MG63 (cell line): ENCODE results near the gene CAD. TPM values are rescaled to one million over a fixed set of nuclear protein-coding genes. Genes with fewer than 3 reads are reported as not detected.
"Not testable (repeated sequence)": the region's sequence is repeated elsewhere in the genome, so short reads cannot be mapped to it uniquely, and the experiment has no call there.

Experiments used
- DNase-seq: peaks from one replicate; pipeline ENCODE4 v3.0.0-alpha.2; 2020
- H3K27me3 ChIP-seq: fragments of 250-450 bp; sonication (Bioruptor Pico); 2 replicates; pipeline ENCODE4 v1.5.1; 2020; ENCODE audit warnings: mild to moderate bottlenecking, moderate library complexity
- H3K36me3 ChIP-seq: fragments of 250-450 bp; sonication (Bioruptor Pico); 2 replicates; pipeline ENCODE4 v1.5.1; 2020; ENCODE audit warnings: mild to moderate bottlenecking, moderate library complexity
- H3K4me3 ChIP-seq: fragments of 250-450 bp; sonication (Bioruptor Pico); 2 replicates; pipeline ENCODE4 v1.5.1; 2020; ENCODE audit warnings: mild to moderate bottlenecking, moderate library complexity
- H3K9me3 ChIP-seq: fragments of 250-450 bp; sonication (Bioruptor Pico); 2 replicates; pipeline ENCODE4 v1.5.1; 2020; ENCODE audit warnings: mild to moderate bottlenecking, moderate library complexity
- total RNA-seq: library from RNA; depleted of rRNA; stranded (reverse); fragments of >200 nt; shearing (Covaris generic); gene quantifications from 2 replicates; pipeline ENCODE4 v1.2.3, GENCODE V29; 2014; ENCODE audit warnings: low replicate concordance

The CAD gene
- total RNA-seq, 1 experiment from 2014 or later, result 38.9 TPM

DNA sequence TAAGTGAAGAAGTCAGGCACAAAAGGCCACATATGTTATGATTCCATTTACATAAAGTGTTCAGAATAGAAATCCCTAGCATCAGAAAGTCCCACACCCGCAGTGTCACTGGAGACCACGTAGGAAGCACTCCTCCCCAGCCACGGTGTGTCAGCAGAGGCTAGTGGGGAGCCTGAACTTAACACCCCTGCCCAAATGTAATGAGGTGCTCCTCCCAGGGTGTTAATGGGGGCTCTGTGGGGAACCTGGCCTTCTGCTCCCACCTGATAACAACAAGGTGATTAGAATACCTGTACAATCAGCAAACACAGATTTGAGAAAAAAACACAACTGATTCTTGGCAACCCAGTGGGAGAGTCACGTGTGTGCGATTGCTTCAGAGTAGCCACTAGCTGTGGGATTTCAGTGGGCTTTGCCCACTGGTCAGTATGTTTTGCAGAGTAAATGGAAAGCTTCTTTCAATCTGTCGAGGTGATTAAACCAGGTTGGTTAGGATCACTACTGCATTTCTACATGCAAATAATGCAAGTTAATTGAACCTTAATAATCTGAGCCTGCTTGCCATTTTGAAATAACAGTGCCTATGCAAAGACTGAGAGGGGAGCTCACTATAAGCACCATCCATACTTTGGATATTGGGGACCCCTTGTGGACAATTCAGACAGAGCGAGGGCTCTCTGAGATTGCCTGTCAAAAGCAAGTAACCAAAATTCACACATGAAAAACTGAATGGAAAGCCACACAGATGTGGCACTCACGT is 25.9 kb upstream of the CAD start:
- H3K36me3 ChIP-seq, result no peaks in the 10 kb centered on the region
- no peaks in the 10 kb centered on the region for H3K27me3 ChIP-seq
- no peaks in the 10 kb centered on the region for H3K9me3 ChIP-seq
- H3K4me3 ChIP-seq, result no peak overlapping the region
- peak; percentile 39 for DNase-seq

DNA sequence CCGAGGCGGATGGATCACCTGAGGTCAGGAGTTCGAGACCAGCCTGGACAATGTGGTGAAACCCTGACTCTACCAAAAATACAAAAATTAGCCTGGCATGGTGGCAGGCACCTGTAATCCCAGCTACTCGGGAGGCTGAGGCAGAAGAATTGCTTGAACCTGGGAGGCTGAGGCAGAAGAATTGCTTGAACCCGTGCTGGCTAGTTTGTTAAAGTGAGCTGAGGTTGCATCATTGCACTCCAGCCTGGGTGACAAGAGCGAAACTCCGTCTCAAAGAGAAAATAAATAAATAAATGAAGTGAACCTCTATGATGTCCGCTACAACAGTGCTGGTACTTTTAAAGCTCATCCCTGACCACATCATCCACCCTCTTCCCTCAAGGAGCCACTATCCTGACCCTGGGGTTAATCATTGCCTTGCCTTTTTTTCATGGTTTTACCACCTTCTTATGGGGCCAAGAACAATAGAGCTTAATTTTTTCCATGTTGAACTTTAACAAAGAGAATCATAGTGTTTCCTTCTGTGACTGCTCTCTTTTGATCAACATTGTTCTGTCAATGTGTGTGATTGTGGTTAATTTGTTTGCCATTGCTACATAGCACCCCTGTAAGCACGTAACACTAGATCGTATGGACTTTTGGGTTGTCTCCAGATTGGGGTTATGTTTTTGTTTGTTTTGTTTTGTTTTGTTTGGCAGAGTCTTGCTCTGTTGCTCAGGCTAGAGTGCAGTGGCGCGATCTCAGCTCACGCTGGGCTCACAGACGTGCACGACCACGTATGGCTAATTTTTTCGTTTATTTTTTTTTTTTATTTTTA is 22.4 kb upstream of the CAD start:
- no peak overlapping the region for H3K4me3 ChIP-seq

DNA sequence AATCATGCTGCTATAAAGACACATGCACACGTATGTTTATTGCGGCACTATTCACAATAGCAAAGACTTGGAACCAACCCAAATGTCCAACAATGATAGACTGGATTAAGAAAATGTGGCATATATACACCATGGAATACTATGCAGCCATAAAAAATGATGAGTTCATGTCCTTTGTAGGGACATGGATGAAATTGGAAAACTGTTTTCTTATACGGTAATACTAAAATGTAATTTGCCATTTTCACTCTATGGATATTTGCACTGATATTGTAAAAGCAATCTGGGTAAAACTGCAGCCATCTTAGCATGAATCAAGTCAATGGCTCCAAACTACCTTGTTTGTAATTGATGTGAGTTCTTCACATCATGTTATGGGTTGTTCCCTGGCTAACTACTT is 21.4 kb upstream of the CAD start:
- not testable (repeated sequence) for H3K27me3 ChIP-seq, DNase-seq, H3K9me3 ChIP-seq, H3K4me3 ChIP-seq, H3K36me3 ChIP-seq

More for the DNA sequence above, 22.4 kb upstream of the CAD start:
- no peaks in the 10 kb centered on the region for H3K27me3 ChIP-seq
- H3K9me3 ChIP-seq, result no peaks in the 10 kb centered on the region
- no peak for DNase-seq
- H3K36me3 ChIP-seq, result no peaks in the 10 kb centered on the region; the same call in 1 of the 2 replicates

DNA sequence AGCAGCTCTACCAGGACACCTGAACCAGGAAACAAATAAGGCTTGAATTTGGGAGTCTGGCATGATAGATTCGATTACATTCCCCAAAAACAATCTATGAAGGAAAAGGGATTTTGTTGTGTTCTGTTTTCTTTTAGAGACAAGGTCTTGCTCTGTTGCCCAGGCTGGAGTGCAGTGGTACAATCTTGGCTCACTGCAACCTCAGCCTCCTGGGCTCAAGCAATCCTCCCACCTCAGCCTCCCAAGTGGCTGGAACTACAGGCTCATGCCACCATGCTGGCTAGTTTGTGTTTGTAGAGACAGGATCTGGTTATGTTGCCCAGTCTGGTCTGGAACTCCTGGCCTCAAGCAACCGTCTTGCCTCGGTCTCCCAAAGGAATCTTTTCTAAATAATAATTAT is 19.1 kb upstream of the CAD start:
- not testable (repeated sequence) for H3K36me3 ChIP-seq, H3K4me3 ChIP-seq, DNase-seq, H3K27me3 ChIP-seq, H3K9me3 ChIP-seq

DNA sequence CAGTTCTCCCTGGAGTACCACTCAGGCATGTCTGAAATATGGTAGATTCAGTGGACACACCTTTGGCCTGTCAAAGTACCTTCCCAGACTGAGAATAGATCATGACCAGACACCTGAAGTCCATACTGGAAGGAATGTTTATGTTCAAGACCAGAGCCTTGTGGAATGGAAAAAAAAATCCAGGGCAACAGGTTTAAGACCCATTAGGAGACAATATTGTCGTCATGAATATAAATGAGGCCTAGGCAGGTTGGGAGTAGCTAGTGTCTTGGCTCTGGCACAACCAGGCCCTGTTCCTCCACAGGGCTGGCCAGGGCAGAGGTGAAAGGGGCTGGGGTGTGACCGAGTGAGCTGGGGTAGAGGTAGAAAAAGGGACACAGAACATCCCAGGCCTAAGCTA is 18.5 kb upstream of the CAD start:
- H3K36me3 ChIP-seq, result peaks cover 12% of the 10 kb centered on the region; the same call in 1 of the 2 replicates
- no peak for DNase-seq
- H3K4me3 ChIP-seq, result no peak overlapping the region
- H3K27me3 ChIP-seq, result no peaks in the 10 kb centered on the region
- no peaks in the 10 kb centered on the region for H3K9me3 ChIP-seq

DNA sequence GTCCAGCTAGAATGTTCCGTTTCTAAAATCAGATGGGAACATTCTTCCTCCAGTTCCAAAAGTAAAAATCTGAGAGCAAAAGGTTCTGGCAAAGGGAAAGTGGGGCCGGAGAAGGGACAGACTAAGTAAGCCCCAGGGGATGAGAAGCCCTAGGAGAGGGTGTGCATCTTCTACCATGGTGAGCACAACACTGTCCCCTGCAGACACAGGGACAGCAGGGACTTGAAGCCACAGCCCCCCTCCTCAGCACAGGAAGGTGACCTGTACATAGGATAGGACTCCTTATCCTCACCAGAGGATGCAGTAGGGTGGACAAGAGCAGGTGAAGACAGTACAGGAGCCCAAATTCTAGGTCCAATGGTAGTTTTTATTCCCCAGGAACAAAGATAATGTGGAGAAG is 17.9 kb upstream of the CAD start:
- Histone ChIP-seq H3K9me3 (no peaks in the 10 kb centered on the region), H3K36me3 (peaks cover 13% of the 10 kb centered on the region; the same call in 1 of the 2 replicates), H3K4me3 (no peak overlapping the region), H3K27me3 (no peaks in the 10 kb centered on the region)
- DNase-seq, result no peak

DNA sequence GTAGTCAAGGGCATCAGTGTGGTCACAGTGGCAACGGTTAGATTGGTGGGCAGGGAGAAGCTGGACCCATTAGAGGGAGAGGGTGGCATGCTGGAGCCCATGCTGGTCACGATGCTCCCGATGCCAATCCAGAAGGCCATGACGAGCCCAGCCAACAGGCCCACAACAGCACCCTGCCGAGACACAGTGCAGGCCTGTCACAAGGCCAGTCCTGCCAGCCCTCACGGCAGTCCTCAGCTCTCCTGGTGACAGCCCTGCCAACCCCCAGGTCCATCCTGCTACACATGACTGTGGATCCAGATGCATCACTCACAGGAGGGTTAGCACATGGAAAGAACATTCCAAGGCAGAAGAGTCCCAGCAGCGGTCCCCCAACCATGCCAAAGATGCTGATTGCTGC is 15.5 kb upstream of the CAD start:
- Histone ChIP-seq H3K4me3 (no peak overlapping the region), H3K27me3 (no peaks in the 10 kb centered on the region), H3K9me3 (no peaks in the 10 kb centered on the region), H3K36me3 (peaks cover 31% of the 10 kb centered on the region)
- DNase-seq, result no peak

DNA sequence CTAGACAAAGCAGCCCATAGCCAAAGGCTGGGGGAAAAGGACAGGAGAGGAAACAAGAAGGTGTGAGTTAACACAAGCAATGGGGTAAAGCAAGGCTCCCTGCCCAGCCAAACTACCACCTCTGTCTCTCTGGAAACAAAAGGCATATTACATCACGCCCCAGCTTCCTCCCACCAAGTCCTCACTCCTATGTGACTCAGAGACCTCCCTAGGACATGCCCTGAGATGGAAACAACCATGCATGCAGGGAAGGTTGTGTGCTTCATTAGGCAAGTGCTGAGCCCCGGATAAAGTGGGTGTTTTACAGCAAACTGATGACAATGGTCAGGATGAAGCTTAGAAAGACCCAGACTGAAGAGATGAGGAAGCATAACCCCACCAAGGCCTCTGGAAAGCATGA is 14.3 kb upstream of the CAD start:
- no peaks in the 10 kb centered on the region for H3K27me3 ChIP-seq
- no peak for DNase-seq
- H3K4me3 ChIP-seq, result no peak overlapping the region
- H3K9me3 ChIP-seq, result no peaks in the 10 kb centered on the region
- H3K36me3 ChIP-seq, result peaks cover 31% of the 10 kb centered on the region

DNA sequence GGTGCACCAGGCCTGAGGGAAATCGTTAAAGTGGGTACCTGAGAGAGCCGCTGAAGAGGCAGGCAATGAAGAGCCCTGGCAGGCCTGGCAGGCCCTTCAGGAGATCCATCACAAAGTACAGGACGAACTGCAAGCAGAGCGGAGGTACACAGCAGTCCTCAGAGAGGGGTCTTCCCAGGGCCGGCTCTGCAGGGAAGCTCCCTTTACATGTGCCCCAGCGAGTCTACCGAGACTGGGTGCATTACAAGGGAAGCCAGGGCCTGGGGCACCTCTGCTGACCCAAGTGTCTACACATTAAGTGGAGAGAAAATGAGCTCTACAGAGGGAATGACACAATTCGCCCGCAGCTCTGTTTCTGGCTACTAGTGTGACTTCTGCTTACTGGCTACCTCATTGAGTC is 13.4 kb upstream of the CAD start:
- no peaks in the 10 kb centered on the region for H3K27me3 ChIP-seq
- H3K4me3 ChIP-seq, result no peak overlapping the region
- H3K36me3 ChIP-seq, result peaks cover 38% of the 10 kb centered on the region
- no peak for DNase-seq
- no peaks in the 10 kb centered on the region for H3K9me3 ChIP-seq

DNA sequence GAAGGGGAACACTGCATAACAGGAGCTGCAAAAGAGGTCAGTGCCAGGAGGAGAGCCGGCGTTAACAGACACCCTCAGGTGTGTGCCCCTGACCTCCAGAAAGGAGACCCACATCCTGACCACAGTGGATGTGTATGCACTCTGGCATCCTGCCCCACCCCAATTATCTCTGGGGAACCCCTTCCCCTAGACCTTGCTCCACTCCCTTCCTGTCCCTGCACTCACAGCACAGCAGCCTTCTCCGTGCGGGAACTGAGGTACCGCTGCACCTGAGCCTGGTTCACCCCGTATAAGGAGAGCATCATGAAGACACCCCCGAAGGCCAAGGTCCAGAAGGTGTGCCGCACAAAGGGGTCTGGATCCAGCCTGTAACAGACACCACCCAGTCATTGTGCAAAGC is 12.6 kb upstream of the CAD start:
- DNase-seq, result no peak
- Histone ChIP-seq H3K4me3 (no peak overlapping the region), H3K9me3 (no peaks in the 10 kb centered on the region), H3K27me3 (no peaks in the 10 kb centered on the region), H3K36me3 (peaks cover 44% of the 10 kb centered on the region)

DNA sequence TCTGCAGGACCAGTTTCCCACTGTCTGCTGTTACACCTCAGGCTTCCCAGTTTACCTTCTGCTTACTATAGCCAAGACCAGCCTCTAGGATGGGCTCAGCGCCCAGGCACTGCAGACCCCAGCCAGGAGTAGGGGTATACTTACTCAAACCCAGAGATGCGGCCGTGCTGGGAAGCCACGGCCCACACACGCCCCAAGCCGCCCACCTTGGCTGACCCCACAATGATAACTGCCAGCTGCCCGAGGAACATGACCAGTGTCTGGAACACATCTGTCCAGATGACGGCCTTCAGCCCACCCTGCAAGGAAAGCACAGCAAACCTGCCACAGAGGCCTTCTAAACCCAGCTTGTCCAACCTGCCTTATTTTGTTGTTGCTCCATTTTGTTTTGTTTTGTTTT is 12.0 kb upstream of the CAD start:
- H3K27me3 ChIP-seq, result no peaks in the 10 kb centered on the region
- H3K4me3 ChIP-seq, result no peak overlapping the region
- no peaks in the 10 kb centered on the region for H3K9me3 ChIP-seq
- H3K36me3 ChIP-seq, result peaks cover 50% of the 10 kb centered on the region
- DNase-seq, result no peak

DNA sequence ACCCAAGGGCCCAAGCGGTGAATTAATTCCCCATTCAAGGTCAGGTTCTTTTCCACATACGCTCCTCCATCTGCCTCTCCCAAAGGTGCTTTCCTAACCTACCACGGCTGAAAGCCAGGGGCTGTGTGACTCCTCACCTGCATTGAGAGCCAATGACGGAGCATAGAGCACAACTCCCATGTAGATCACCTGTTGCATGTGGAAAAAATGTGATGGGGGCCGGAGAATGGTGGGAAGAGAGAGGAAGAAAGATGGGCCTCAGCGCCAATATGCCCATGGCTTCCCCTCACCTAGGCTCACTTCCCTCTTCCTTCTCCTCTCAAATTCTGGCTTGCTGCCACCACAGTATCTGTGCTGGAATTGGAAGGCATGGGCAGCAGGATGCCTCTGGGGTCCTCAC is 10.8 kb upstream of the CAD start:
- H3K27me3 ChIP-seq, result no peaks in the 10 kb centered on the region
- peaks cover 47% of the 10 kb centered on the region for H3K36me3 ChIP-seq
- DNase-seq, result no peak
- H3K9me3 ChIP-seq, result no peaks in the 10 kb centered on the region
- H3K4me3 ChIP-seq, result no peak overlapping the region

DNA sequence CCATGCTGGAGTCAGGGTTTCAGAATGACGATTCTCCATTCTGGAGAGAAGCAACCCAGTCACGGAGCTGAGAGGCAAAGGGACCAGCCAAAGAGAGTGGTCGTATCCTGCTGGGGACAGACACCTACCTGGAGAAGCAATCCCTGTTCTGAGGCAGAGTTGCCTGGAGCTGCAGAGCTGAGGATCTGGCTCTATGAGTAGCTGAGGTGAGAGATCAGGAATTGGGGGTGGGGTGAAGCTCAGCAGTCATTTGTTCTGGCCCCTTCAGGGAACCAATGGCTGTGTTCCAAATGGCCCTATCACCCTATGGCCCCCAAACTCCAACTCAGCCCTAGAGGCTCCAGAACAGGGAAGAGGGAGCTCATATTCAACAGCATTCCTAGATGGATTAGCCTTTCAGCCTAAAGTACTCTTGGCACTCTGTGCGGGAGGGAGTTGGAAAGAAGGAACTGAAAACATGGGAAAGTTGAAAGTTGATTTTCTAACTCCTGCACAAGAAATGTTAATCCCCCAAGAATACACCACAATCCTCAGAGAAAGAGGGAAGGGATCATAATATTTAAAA is 8.6 kb upstream of the CAD start:
- H3K36me3 ChIP-seq, result peaks cover 41% of the 10 kb centered on the region
- H3K9me3 ChIP-seq, result no peaks in the 10 kb centered on the region
- no peak for DNase-seq
- no peak overlapping the region for H3K4me3 ChIP-seq
- no peaks in the 10 kb centered on the region for H3K27me3 ChIP-seq

DNA sequence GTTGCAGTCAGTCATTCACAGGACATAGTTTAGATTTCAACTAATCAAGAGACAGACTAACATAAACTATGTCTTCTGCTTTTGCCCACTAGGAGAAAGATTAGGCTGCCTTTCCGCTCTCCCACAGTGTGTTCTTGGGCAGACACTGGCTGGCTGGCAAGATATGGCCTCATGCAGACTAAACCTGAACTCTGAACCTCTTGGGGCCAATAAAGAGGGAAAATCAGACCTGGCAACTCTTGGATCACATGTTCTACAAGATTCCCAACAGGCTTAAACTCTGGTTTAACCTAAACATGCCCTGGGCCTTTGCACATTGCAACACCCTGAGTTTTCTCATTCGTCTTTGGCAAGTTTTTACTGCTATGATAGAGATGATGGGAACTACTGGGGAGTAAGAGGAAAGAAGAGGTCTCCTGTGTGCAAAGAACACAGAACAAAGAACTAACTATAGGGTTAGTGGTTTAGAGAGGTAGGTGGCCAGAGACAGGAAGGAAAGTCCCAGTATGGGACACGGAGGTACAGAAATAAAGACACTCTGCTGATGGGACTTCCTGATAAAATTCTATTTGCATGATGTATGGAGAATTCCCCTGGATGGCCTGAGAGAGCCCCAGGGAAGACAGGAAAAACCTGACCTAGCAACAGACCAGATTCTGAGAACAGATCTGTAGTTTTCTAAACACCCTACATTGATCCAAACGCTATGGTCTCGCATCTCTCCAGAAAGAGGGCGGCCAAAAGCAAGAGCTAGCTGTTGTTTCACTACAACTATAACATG is 7.4 kb upstream of the CAD start:
- no peaks in the 10 kb centered on the region for H3K27me3 ChIP-seq
- DNase-seq, result no peak

DNA sequence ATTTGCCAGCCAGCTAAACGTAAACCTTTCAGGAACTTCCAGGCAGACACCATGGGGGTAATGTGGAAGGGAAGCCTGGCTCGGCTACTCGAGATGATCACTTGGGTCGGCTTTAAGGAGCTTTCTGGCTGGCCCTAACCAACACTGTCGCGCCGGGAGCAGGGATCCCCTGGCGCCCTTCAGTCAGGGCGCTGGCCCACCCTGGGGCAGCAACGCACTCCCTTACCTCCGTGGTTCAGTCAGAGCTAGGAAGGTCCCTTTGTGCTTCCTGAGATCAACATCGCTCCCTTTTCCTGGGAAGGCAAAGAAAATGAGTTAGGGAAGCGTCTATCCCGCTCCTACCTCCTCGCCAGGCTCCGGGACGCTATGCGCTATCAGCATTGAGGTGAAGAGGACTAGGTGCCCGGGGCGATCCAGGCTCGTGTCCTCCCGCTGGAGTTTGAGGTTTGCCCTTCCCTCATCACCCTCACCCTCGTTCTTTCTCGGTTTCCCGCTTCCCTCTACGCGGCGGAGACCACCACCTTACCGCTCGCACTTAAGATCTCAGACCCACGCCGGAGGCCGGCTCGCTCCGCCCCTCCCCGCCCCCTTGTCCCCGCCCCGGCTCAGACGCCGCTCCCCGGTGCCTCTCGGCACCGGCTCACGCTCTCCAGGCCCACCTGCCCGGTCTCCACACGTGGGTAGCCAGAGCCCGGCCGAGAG is 5.8 kb upstream of the CAD start:
- peak overlapping the region; percentile 65 for H3K4me3 ChIP-seq
- no peaks in the 10 kb centered on the region for H3K27me3 ChIP-seq
- no peaks in the 10 kb centered on the region for H3K9me3 ChIP-seq
- peaks cover 42% of the 10 kb centered on the region for H3K36me3 ChIP-seq
- no peak for DNase-seq

More for the DNA sequence above, 7.4 kb upstream of the CAD start:
- Histone ChIP-seq H3K9me3 (no peaks in the 10 kb centered on the region), H3K36me3 (peaks cover 46% of the 10 kb centered on the region), H3K4me3 (no peak overlapping the region)

DNA sequence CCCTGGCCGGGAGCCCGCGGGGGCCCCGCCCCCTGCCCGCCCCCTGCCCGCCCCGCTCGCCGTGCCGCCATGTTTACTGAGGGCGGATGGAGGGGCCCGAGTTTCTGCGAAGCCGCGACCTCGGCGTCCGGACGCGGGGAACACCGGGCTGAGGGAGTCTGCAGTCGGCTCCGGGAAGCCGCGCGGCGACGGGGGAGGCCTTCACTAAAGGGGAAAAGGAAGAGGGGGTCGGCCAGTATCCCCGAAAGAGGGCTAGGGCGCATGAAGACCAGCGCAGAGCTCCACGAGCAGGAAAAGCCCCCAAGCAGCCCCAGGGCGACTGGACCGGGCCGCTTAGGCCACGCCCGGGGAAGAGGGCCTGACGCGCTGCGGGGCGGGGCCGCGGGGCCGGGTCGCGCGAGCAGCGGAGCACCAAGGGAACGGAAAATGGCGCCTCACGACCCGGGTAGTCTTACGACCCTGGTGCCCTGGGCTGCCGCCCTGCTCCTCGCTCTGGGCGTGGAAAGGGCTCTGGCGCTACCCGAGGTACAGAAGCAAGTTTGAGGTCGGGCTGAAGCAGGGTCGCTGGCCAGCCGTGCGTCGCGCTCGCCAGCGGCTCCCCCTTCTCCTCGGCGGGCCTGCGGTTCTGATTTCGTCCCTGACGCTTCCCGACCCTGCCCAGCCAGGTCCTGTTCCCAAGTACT is 5.1 kb upstream of the CAD start, which contains the start of the genes ATRAID and SLC5A6:
Gene ATRAID, plus strand, starts transcription at position 99 of the 683 bp plus-strand sequence. Its CDS starts 328 bp downstream, at position 427.
Gene SLC5A6, minus strand, starts transcription at position 326 of the 683 bp plus-strand sequence. CDS start 4,618 bp downstream, outside the sequence.
- DNase-seq, result peak; percentile 90
- H3K9me3 ChIP-seq, result no peaks in the 10 kb centered on the region
- no peaks in the 10 kb centered on the region for H3K27me3 ChIP-seq
- peaks cover 45% of the 10 kb centered on the region for H3K36me3 ChIP-seq
- peak within 1 kb of the TSS; percentile 65 for H3K4me3 ChIP-seq
